Adrenal gland (tissue), 5 donors: Measurements from ENCODE around the gene TANC1.

Experiments used
- CTCF ChIP-seq, 6 experiments: fragments of 450-650 bp in 4 of 6; fragments of 200-600 bp in 2 of 6; sonication (generic) in 1 of 6; IDR thresholded peaks; 1 replicate in 5 of 6; 2 replicates in 1 of 6; pipeline versions ENCODE4 v1.5.1 to v1.8.0; 2016 to 2021; ENCODE audit warnings: antibody characterized with exemption in 6 of 6, mild to moderate bottlenecking in 2 of 6, moderate library complexity in 1 of 6
- POLR2A ChIP-seq, 2 donors: fragments of 450-650 bp; IDR thresholded peaks; one replicate each; pipeline ENCODE4 v1.6.1; 2017; ENCODE audit warnings: antibody characterized with exemption in 2 of 2, mild to moderate bottlenecking in 2 of 2, moderate library complexity in 1 of 2
- donor health status: DM: no; HTN: no; CAD: no.

GRCh38 chr2:158999458-158999857 is 31.0 kb downstream of the TANC1 start:
- TF ChIP-seq CTCF (IDR thresholded peaks at IDR 0.05) = no peak
- TF ChIP-seq POLR2A (IDR thresholded peaks at IDR 0.05) = no peak
